CD4-positive, alpha-beta memory T cell (primary cell): ENCODE measurements around the gene SGSM1. TPM values are rescaled to one million over a fixed set of nuclear protein-coding genes. Genes with fewer than 3 reads are reported as not detected.

Source experiments
- CTCF ChIA-PET: fragments of 350-600 bp; sonication (Branson Sonifier 250); formaldehyde crosslinking; loops from one replicate; lab custom pipeline; 2021; ENCODE audit warnings: inconsistent platforms; ENCODE audit not compliant: partially characterized antibody; lab: Charles Lee
- POLR2A ChIA-PET: fragments of 350-600 bp; sonication (Branson Sonifier 250); formaldehyde crosslinking; loops from one replicate; lab custom pipeline; 2021; ENCODE audit not compliant: partially characterized antibody; lab: Charles Lee
- DNase-seq, 5 donors: peaks; one replicate each; pipeline versions ENCODE4 v3.0.0 to v3.0.0-alpha.2; 2020 to 2022; ENCODE audit warnings: mixed read lengths in 1 of 5
- H3K27ac ChIP-seq: one replicate; pipeline ENCODE4 v1.7.0; 2013; ENCODE audit warnings: low read depth, low read length
- H3K27me3 ChIP-seq: 2 replicates; pipeline ENCODE4 v1.7.0; 2013; ENCODE audit warnings: mild to moderate bottlenecking, low read length, moderate library complexity; ENCODE audit not compliant: insufficient read depth
- H3K36me3 ChIP-seq: 2 replicates; pipeline ENCODE4 v1.7.0; 2013; ENCODE audit warnings: mild to moderate bottlenecking, low read length, moderate library complexity; ENCODE audit not compliant: insufficient read depth
- H3K4me1 ChIP-seq: 2 replicates; pipeline ENCODE4 v1.7.0; 2013; ENCODE audit warnings: mild to moderate bottlenecking, low read length, moderate library complexity; ENCODE audit not compliant: insufficient read depth
- H3K4me3 ChIP-seq, 2 donors: one replicate each; pipeline ENCODE4 v1.7.0; 2013; ENCODE audit warnings: low read length in 2 of 2, mild to moderate bottlenecking in 1 of 2
- H3K9me3 ChIP-seq, 2 donors: one replicate each; pipeline ENCODE4 v1.7.0; 2013; ENCODE audit warnings: low read length in 2 of 2, control low read depth in 1 of 2; ENCODE audit not compliant: control insufficient read depth in 1 of 2
- H3K27ac Mint-ChIP-seq, 7 donors: one replicate each; pipeline ENCODE4 v1.8.0; 2020 to 2021; ENCODE audit warnings: mixed read lengths in 7 of 7, mild to moderate bottlenecking in 6 of 7, inconsistent platforms in 3 of 7, moderate library complexity in 3 of 7
- H3K27me3 Mint-ChIP-seq, 2 donors: one replicate each; pipeline ENCODE4 v1.8.0; 2020 to 2021; ENCODE audit warnings: mixed read lengths in 2 of 2
- H3K36me3 Mint-ChIP-seq, 2 donors: one replicate each; pipeline ENCODE4 v1.8.0; 2020 to 2021; ENCODE audit warnings: mixed read lengths in 2 of 2, inconsistent platforms in 1 of 2, mild to moderate bottlenecking in 1 of 2
- H3K4me1 Mint-ChIP-seq, 4 donors: one replicate each; pipeline ENCODE4 v1.8.0; 2020 to 2021; ENCODE audit warnings: mixed read lengths in 4 of 4, mild to moderate bottlenecking in 1 of 4
- H3K4me3 Mint-ChIP-seq, 8 donors: one replicate each; pipeline ENCODE4 v1.8.0; 2020 to 2021; ENCODE audit warnings: mixed read lengths in 8 of 8, mild to moderate bottlenecking in 7 of 8, moderate library complexity in 6 of 8, inconsistent platforms in 3 of 8
- H3K9me3 Mint-ChIP-seq, 8 donors: one replicate each; pipeline ENCODE4 v1.8.0; 2020 to 2021; ENCODE audit warnings: mixed read lengths in 8 of 8, mild to moderate bottlenecking in 5 of 8, inconsistent platforms in 3 of 8, moderate library complexity in 1 of 8
- intact Hi-C: fragments of 100-400 bp; cut with micrococcal nuclease; formaldehyde crosslinking; loops from one replicate; pipeline ENCODE4 v1.15.1; 2023
- polyA plus RNA-seq, 2 donors: library from polyadenylated mRNA; unstranded; fragments of 300-500 nt; fragmentation: Illumina TruSeq; gene quantifications; one replicate each; pipeline ENCODE4 v1.2.3, GENCODE V29; 2021
- total RNA-seq, 2 experiments: library from RNA; stranded (reverse); gene quantifications; one replicate each; pipeline ENCODE4 v1.2.3, GENCODE V29; 2021

SGSM1 gene
- total and polyA plus RNA-seq, 4 experiments from 2014 or later = 0.08 to 3.4 (median 2.0) TPM

DNA sequence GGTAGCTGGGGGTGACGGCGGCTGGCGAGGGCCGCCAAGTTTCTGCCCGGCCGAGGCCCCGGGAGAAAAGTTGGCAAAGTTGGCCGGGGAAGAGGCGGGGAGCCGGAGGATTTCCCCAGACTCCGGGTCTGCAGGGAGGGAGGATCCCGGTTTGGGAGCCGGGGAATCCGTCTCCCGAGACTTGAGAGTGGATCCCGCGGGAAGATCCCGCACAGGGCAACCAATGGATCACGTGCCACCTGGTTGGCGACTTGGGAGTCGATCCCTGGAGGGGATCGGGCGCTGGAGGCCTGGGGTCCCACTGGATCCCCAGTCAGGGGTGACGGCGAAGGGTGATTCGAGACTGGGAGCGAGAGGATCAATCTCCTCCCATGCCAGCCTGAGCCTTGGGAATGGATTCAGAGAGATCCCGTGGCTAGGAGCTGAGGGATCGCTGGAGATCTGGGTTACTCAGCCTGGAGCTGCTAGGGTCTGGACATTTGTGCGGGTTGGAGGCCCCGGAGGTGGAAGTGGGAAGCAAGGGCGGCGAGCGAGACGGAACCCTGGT, 146.9 kb downstream of the SGSM1 start:
- POLR2A ChIA-PET = no interaction called here
- peaks cover 10% of the 10 kb centered on the region for H3K27me3 ChIP-seq
- peaks cover 14% of the 10 kb centered on the region for H3K4me1 ChIP-seq
- Mint-ChIP-seq H3K27ac (no peak overlapping the region), H3K36me3 (no peaks in the 10 kb centered on the region), H3K4me1 (peaks cover 6 to 34% (median 14%) of the 10 kb centered on the region in 4 donors), H3K27me3 (peaks cover 29 to 43% of the 10 kb centered on the region in 2 donors), H3K4me3 (peak overlapping the region; percentile 60 to 82 (median 72)), H3K9me3 (no peaks in the 10 kb centered on the region)
- no peaks in the 10 kb centered on the region for H3K9me3 ChIP-seq
- CTCF ChIA-PET = interaction anchor here (1.0 kb wide), 1 partner anchor 97 kb away, joined by 7 read pairs; no protein-coding TSS in a partner anchor
- no peak overlapping the region for H3K27ac ChIP-seq
- no peaks in the 10 kb centered on the region for H3K36me3 ChIP-seq
- peak overlapping the region in 1 of 2 donors; percentile 63 for H3K4me3 ChIP-seq
- intact Hi-C loops = loop anchor here (1.0 kb wide), 1 partner anchor 95 kb away; no protein-coding TSS in a partner anchor
- DNase-seq = no peak

DNA sequence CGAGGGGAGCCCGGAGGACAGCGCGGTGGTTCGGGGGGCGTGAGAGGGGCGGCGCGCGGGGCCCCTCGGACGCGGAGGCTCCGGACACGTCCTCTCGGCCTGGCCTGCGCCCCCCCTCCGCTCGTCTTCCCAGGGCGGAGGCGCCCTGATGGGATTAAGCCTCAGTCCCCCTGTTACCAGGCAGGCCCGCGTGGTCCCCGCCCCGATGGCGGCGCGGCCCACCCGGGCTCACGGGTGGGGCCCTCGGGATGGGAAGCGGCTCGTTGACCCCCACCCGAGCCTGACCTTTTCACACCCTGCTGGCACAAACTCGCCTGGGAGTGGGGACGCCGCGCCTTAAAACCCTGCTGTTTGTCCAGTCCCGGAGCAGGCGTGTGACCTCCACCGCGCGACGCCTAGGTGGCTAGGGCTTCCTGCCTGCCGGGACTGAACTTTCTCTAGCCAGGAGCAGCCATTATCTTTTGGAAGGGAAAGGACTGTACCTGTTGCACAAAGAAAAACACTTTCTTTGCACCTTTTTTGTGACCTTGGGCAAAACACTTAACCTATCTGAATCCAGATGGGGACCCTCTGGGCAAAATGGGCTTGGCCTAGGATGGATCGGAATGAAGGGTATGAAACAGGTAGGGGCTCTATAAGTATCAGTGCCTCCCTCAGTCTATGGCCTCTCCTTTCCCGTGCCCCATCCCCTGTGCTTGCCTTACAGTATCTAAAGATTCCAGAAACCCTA, 147.5 kb downstream of the SGSM1 start:
- Mint-ChIP-seq H3K27me3 (peaks cover 27 to 39% of the 10 kb centered on the region in 2 donors), H3K36me3 (no peaks in the 10 kb centered on the region), H3K4me1 (peaks cover 6 to 34% (median 14%) of the 10 kb centered on the region in 4 donors), H3K4me3 (peak overlapping the region; percentile 48 to 82 (median 74)), H3K9me3 (no peaks in the 10 kb centered on the region), H3K27ac (peak overlapping the region in 1 of 7 donors; percentile 66)
- POLR2A ChIA-PET = no interaction called here
- intact Hi-C loops = no loop called here
- CTCF ChIA-PET = interaction anchor here (1.0 kb wide), 1 partner anchor 97 kb away, joined by 7 read pairs; no protein-coding TSS in a partner anchor
- Histone ChIP-seq H3K27ac (no peak overlapping the region), H3K4me3 (no peak overlapping the region), H3K36me3 (no peaks in the 10 kb centered on the region), H3K4me1 (peaks cover 14% of the 10 kb centered on the region), H3K27me3 (peaks cover 10% of the 10 kb centered on the region), H3K9me3 (no peaks in the 10 kb centered on the region)
- DNase-seq = no peak

DNA sequence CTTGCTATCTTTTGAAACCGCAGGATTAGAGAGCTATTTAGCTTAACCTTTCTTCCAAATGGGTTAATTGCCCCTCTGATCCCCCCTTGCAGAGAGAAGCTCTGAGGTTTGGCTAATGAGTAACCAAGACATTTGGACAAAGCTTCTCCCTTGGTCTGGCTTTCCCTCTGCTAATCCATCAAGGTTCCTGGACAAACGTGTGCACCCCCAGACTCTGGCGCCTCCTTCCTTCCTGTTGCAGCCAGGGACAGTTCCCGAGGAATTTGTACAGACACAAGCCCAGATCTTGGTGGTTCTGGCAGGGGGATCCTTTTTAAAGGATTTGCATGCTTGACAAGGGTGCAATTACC, 148.1 kb downstream of the SGSM1 start:
- H3K4me1 ChIP-seq = peaks cover 14% of the 10 kb centered on the region
- POLR2A ChIA-PET = no interaction called here
- H3K27ac ChIP-seq = no peak overlapping the region
- H3K4me3 ChIP-seq = no peak overlapping the region
- intact Hi-C loops = no loop called here
- no peaks in the 10 kb centered on the region for H3K36me3 Mint-ChIP-seq
- H3K27ac Mint-ChIP-seq = peak overlapping the region in 1 of 7 donors; percentile 66
- no peaks in the 10 kb centered on the region for H3K9me3 Mint-ChIP-seq
- peaks cover 6 to 34% (median 14%) of the 10 kb centered on the region in 4 donors for H3K4me1 Mint-ChIP-seq
- DNase-seq = no peak
- peak overlapping the region in 7 of 8 donors; percentile 57 to 77 (median 68) for H3K4me3 Mint-ChIP-seq
- peaks cover 10% of the 10 kb centered on the region for H3K27me3 ChIP-seq
- H3K27me3 Mint-ChIP-seq = peaks cover 24 to 36% of the 10 kb centered on the region in 2 donors
- no peaks in the 10 kb centered on the region for H3K9me3 ChIP-seq
- H3K36me3 ChIP-seq = no peaks in the 10 kb centered on the region
- CTCF ChIA-PET = no interaction called here

DNA sequence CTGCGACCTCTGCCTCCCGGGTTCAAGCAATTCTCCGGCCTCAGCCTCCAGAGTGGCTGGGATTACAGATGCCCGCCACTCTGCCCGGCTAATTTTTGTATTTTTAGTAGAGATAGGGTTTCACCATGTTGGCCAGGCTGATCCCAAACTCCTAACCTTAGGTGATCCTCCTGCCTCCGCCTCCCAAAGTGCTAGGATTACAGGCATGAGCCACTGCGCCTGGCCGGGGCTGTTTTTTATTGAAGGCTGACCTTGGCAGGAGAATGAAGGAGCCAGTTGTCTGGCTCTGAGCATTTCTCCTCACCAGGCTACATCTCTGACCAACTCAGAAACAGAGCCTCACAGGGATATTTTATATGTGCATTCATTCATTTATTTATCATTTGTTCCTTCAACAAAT, 148.8 kb downstream of the SGSM1 start:
- no peaks in the 10 kb centered on the region for H3K36me3 ChIP-seq
- Mint-ChIP-seq H3K27ac (no peak overlapping the region), H3K4me3 (no peak overlapping the region), H3K4me1 (peaks cover 6 to 29% (median 14%) of the 10 kb centered on the region in 4 donors), H3K9me3 (no peaks in the 10 kb centered on the region), H3K36me3 (no peaks in the 10 kb centered on the region), H3K27me3 (peaks cover 19 to 30% of the 10 kb centered on the region in 2 donors)
- no peak overlapping the region for H3K4me3 ChIP-seq
- no peak overlapping the region for H3K27ac ChIP-seq
- peaks cover 10% of the 10 kb centered on the region for H3K27me3 ChIP-seq
- ChIA-PET POLR2A (no interaction called here), CTCF (no interaction called here)
- H3K4me1 ChIP-seq = peaks cover 14% of the 10 kb centered on the region
- intact Hi-C loops = no loop called here
- no peak for DNase-seq
- no peaks in the 10 kb centered on the region for H3K9me3 ChIP-seq

DNA sequence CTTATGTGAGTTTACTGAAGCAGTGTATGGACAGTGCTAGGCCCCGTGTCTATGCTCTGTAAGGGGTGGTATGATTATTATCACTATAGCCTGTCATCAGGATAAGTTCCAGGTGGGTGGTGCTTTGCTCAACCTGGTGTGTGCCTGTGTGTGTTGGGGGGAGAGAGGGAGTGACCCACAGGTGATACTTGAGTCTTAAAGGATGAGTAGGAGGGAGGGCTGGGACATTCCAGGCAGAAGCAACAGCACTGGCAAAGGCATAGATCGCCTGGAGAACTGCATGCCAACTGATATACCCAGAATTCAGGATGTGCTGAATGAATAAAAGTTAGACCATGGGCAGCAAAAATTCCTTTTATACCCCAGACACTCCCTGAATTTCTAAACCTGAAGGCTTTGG, 151.0 kb downstream of the SGSM1 start:
- no peak overlapping the region for H3K4me3 ChIP-seq
- H3K4me3 Mint-ChIP-seq = no peak overlapping the region
- H3K36me3 Mint-ChIP-seq = no peaks in the 10 kb centered on the region
- intact Hi-C loops = no loop called here
- H3K27ac Mint-ChIP-seq = no peak overlapping the region
- H3K9me3 ChIP-seq = no peaks in the 10 kb centered on the region
- no peak overlapping the region for H3K27ac ChIP-seq
- peaks cover 7 to 17% of the 10 kb centered on the region in 2 donors for H3K27me3 Mint-ChIP-seq
- H3K36me3 ChIP-seq = no peaks in the 10 kb centered on the region
- peaks cover 2 to 16% (median 9%) of the 10 kb centered on the region in 4 donors for H3K4me1 Mint-ChIP-seq
- DNase-seq = no peak
- no peaks in the 10 kb centered on the region for H3K9me3 Mint-ChIP-seq
- peaks cover 5% of the 10 kb centered on the region for H3K27me3 ChIP-seq
- H3K4me1 ChIP-seq = peaks cover 9% of the 10 kb centered on the region
- POLR2A ChIA-PET = no interaction called here
- CTCF ChIA-PET = interaction anchor here (2.9 kb wide), 1 partner anchor 92 kb away, joined by 8 read pairs; no protein-coding TSS in a partner anchor

DNA sequence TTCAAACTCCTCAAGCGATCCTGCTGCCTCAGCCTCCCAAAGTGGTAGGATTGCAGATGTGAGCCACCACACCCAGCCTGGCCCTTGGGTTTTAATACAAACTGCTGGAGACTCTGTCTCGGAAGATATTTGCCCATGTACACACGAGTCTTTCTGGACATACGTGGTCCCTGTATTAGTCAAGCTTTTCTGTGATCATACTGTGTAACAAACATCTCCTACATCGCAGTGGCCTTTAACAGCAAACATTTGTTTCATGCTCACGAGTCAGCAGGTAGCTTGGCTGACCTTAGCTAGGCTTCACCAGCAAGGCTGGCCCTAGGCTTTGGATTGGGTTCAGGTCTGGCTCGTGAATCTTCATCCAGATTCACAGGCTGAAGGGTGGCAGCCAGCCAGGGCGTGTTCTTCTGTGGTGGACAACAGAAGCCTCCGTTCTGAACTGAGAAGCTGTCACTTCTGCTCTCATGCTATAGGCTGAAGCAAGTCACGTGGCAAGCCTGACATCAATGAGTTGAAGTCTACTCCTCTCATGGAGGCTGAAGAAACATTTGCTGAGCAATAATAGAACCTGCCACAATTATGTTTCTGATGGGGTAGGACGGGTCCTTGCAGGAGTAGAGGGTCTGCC, 155.3 kb downstream of the SGSM1 start:
- no peak for DNase-seq
- Mint-ChIP-seq H3K36me3 (no peaks in the 10 kb centered on the region), H3K9me3 (no peaks in the 10 kb centered on the region), H3K27ac (no peak overlapping the region), H3K4me1 (no peaks in the 10 kb centered on the region), H3K4me3 (no peak overlapping the region), H3K27me3 (peaks cover 0 to under 1% of the 10 kb centered on the region in 2 donors)
- Histone ChIP-seq H3K27me3 (no peaks in the 10 kb centered on the region), H3K4me3 (no peak overlapping the region), H3K27ac (no peak overlapping the region), H3K9me3 (no peaks in the 10 kb centered on the region), H3K36me3 (no peaks in the 10 kb centered on the region), H3K4me1 (no peaks in the 10 kb centered on the region)
- ChIA-PET CTCF (interaction anchor here (1.7 kb wide), 1 partner anchor 86 kb away, joined by 3 read pairs; no protein-coding TSS in a partner anchor), POLR2A (no interaction called here)
- intact Hi-C loops = no loop called here

DNA sequence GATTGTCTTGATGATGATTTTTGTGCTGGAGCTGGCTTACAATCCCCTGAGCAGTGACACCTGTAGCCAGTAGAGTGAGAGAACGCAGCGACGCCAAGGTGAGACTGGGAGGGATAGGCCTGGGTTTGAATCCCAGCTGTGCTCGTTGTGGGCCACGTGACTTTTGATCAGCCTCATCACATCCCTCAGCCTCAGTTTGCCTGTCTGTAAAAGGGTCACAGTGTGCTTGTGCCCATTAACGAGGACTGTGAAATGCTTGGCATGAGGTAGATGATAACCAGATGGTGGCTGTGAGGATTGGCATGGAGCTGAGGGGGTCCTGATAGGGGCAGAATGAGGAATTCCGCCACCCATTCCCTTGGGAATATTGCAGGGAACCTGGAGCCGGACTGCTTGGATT, 156.1 kb downstream of the SGSM1 start:
- Mint-ChIP-seq H3K36me3 (no peaks in the 10 kb centered on the region), H3K27ac (no peak overlapping the region)

More for the DNA sequence above, 156.1 kb downstream of the SGSM1 start:
- no peak for DNase-seq
- no peaks in the 10 kb centered on the region for H3K9me3 ChIP-seq
- H3K4me3 ChIP-seq = no peak overlapping the region
- ChIA-PET POLR2A (no interaction called here), CTCF (no interaction called here)
- H3K27me3 Mint-ChIP-seq = no peaks in the 10 kb centered on the region
- no peak overlapping the region for H3K27ac ChIP-seq
- no peaks in the 10 kb centered on the region for H3K4me1 ChIP-seq
- H3K9me3 Mint-ChIP-seq = no peaks in the 10 kb centered on the region
- no peaks in the 10 kb centered on the region for H3K27me3 ChIP-seq
- H3K4me3 Mint-ChIP-seq = no peak overlapping the region
- H3K4me1 Mint-ChIP-seq = no peaks in the 10 kb centered on the region
- intact Hi-C loops = no loop called here
- no peaks in the 10 kb centered on the region for H3K36me3 ChIP-seq
